MCF 10A (cell line): ENCODE results near the gene ALDH1A1. TPM values are rescaled to one million over a fixed set of nuclear protein-coding genes. Genes with fewer than 3 reads are reported as not detected.
"Not testable (repeated sequence)": the region's sequence is repeated elsewhere in the genome, so short reads cannot be mapped to it uniquely, and the experiment has no call there.

Experiments used
- BruUV-seq: library from RNA; stranded (reverse); fragments of 400-500 nt; replicated peaks from 2 replicates; lab custom pipeline; 2021; lab: Mats Ljungman, UMichigan
- CTCF ChIA-PET: fragments of 300-600 bp; sonication (Branson Sonifier 250); formaldehyde crosslinking; extraction: SDS; loops from one replicate; lab custom pipeline; 2021; ENCODE audit warnings: antibody characterized with exemption, inconsistent platforms; lab: Yijun Ruan, JAX
- POLR2A ChIA-PET: fragments of 300-600, 350-650 bp; sonication (Branson Sonifier 250); formaldehyde crosslinking; extraction: SDS; loops from one replicate; lab custom pipeline; 2020; ENCODE audit warnings: antibody characterized with exemption, inconsistent platforms; lab: Yijun Ruan, JAX
- DNase-seq: peaks from one replicate; pipeline ENCODE4 v3.0.0-alpha.2; 2018; ENCODE audit not compliant: unreplicated experiment
- H3K27ac Mint-ChIP-seq: one replicate; pipeline ENCODE4 v1.8.0; 2022; ENCODE audit warnings: mild to moderate bottlenecking, low read depth, mixed read lengths; ENCODE audit not compliant: unreplicated experiment
- H3K27me3 Mint-ChIP-seq: one replicate; pipeline ENCODE4 v1.8.0; 2022; ENCODE audit warnings: mixed read lengths; ENCODE audit not compliant: insufficient read depth, unreplicated experiment
- H3K36me3 Mint-ChIP-seq: one replicate; pipeline ENCODE4 v1.8.0; 2022; ENCODE audit warnings: mild to moderate bottlenecking, moderate library complexity, mixed read lengths; ENCODE audit not compliant: insufficient read depth, unreplicated experiment
- H3K4me1 Mint-ChIP-seq: one replicate; pipeline ENCODE4 v1.8.0; 2022; ENCODE audit warnings: mixed read lengths; ENCODE audit not compliant: insufficient read depth, unreplicated experiment
- H3K4me3 Mint-ChIP-seq: one replicate; pipeline ENCODE4 v1.8.0; 2022; ENCODE audit warnings: mild to moderate bottlenecking, moderate library complexity, mixed read lengths; ENCODE audit not compliant: unreplicated experiment
- H3K9me3 Mint-ChIP-seq: one replicate; pipeline ENCODE4 v1.8.0; 2022; ENCODE audit warnings: mixed read lengths; ENCODE audit not compliant: unreplicated experiment
- intact Hi-C: fragments of 100-400 bp; cut with micrococcal nuclease; formaldehyde crosslinking; loops from 2 replicates; pipeline ENCODE4 v1.14.1; 2022
- total RNA-seq: library from RNA; stranded (reverse); gene quantifications from 2 replicates; pipeline ENCODE4 v1.2.3, GENCODE V29; 2022
- TF ChIP-seq, protein P1 (sequence below): fragments of 200-600 bp; IDR thresholded peaks from one replicate; pipeline ENCODE4 v1.8.0; 2022; ENCODE audit warnings: antibody characterized with exemption, mild to moderate bottlenecking; ENCODE audit not compliant: unreplicated experiment

The ALDH1A1 gene
- total RNA-seq, 1 experiment from 2014 or later: not detected

DNA sequence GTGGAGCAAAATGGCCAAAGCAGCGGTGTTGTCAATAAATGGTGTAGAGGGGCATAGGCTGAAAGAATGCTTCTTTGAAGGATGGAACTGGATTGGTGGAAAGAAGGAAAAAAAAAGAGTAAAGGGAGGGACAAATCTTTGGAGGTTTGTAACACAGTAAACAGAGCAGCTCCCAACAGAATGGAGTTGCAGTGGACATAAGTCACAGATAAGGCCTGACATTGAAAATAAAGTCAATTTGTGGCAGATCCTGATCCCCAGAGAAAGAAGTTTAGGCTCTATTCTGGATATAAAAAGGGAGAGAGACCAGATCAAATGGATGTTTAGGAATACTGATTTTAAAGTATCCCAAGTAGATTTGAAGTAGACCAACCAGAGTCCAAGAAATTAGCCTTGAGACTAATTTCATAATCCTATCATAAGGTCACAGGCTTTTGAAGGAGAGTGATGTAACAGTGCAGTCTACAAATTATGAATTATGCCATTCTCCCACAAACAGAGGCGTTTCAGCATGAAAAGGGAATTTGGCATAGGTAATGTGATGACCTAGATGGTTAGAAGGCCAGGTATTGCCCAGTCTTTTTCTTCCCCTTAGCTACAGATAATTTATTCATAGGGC, 8.9 kb downstream of the ALDH1A1 start:
- Mint-ChIP-seq H3K4me3 (no peak overlapping the region), H3K9me3 (no peaks in the 10 kb centered on the region), H3K27me3 (peaks cover 66% of the 10 kb centered on the region), H3K36me3 (no peaks in the 10 kb centered on the region), H3K27ac (no peak overlapping the region), H3K4me1 (no peaks in the 10 kb centered on the region)
- BruUV-seq: no TSS peak
- TF ChIP-seq, protein P1, sequence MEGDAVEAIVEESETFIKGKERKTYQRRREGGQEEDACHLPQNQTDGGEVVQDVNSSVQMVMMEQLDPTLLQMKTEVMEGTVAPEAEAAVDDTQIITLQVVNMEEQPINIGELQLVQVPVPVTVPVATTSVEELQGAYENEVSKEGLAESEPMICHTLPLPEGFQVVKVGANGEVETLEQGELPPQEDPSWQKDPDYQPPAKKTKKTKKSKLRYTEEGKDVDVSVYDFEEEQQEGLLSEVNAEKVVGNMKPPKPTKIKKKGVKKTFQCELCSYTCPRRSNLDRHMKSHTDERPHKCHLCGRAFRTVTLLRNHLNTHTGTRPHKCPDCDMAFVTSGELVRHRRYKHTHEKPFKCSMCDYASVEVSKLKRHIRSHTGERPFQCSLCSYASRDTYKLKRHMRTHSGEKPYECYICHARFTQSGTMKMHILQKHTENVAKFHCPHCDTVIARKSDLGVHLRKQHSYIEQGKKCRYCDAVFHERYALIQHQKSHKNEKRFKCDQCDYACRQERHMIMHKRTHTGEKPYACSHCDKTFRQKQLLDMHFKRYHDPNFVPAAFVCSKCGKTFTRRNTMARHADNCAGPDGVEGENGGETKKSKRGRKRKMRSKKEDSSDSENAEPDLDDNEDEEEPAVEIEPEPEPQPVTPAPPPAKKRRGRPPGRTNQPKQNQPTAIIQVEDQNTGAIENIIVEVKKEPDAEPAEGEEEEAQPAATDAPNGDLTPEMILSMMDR: no peak
- DNase-seq: no peak
- ChIA-PET CTCF (interaction anchor here (0.6 kb wide), 1 partner anchor 58 kb away, joined by 3 read pairs; no protein-coding TSS in a partner anchor), POLR2A (no interaction called here)
- intact Hi-C loops: loop anchor here (10.0 kb wide), 1 partner anchor 51 kb away; no protein-coding TSS in a partner anchor

DNA sequence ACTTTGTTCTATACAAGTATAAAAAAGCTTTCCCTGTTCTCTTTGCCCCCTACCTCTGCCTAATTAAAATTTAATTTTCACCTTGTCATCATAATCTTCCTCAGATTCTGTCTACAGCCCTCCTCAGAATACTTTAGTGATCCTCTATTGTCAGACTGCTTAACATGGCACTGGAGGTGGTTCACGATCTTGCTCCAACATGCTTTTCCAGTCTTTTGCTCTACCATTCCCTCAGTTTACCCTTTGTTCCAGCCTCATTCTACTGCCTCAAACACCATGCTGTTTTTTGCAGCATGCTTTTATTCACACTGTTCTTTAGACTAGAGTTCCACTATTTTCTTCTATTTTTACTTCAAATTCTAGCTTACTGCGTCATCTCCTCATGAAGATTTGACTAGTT, 10.4 kb downstream of the ALDH1A1 start:
- TF ChIP-seq, protein P1: no peak
- CTCF ChIA-PET: interaction anchor here (1.1 kb wide), 1 partner anchor 11 kb away, joined by 4 read pairs; no protein-coding TSS in a partner anchor
- intact Hi-C loops: loop anchor here (10.0 kb wide), 1 partner anchor 52 kb away; no protein-coding TSS in a partner anchor
- Mint-ChIP-seq H3K4me3 (no peak overlapping the region), H3K27me3 (peaks cover 58% of the 10 kb centered on the region), H3K4me1 (no peaks in the 10 kb centered on the region), H3K36me3 (no peaks in the 10 kb centered on the region), H3K27ac (no peak overlapping the region), H3K9me3 (no peaks in the 10 kb centered on the region)
- POLR2A ChIA-PET: no interaction called here
- BruUV-seq: no TSS peak
- DNase-seq: no peak

DNA sequence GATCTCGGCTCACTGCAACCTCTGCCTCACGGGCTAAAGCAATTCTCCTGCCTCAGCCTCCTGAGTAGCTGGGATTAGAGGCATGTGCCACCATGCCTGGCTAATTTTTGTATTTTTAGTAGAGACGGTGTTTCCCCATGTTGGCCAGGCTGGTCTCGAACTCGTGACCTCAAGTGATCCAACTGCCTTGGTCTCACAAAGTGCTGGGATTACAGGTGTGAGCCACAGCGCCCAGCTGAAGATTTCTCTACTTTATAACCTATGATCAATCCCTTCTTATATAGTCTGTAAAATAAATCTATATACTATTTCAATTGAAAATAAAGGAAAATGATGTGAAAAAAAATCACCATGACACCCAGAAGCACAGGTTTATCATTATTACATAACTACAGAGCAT, 13.3 kb downstream of the ALDH1A1 start:
- H3K9me3 Mint-ChIP-seq, intact Hi-C loops, H3K27ac Mint-ChIP-seq, H3K4me3 Mint-ChIP-seq, DNase-seq, BruUV-seq, H3K4me1 Mint-ChIP-seq, H3K36me3 Mint-ChIP-seq: not testable (repeated sequence)
- ChIA-PET CTCF (interaction anchor here (0.6 kb wide), 1 partner anchor 151 kb away, joined by 3 read pairs; no protein-coding TSS in a partner anchor), POLR2A (interaction anchor here (0.6 to 1.2 kb wide), 3 partner anchors 31 to 227 kb away, joined by 3 to 4 read pairs (median 3); no protein-coding TSS in a partner anchor)
- peaks cover 61% of the 10 kb centered on the region for H3K27me3 Mint-ChIP-seq

DNA sequence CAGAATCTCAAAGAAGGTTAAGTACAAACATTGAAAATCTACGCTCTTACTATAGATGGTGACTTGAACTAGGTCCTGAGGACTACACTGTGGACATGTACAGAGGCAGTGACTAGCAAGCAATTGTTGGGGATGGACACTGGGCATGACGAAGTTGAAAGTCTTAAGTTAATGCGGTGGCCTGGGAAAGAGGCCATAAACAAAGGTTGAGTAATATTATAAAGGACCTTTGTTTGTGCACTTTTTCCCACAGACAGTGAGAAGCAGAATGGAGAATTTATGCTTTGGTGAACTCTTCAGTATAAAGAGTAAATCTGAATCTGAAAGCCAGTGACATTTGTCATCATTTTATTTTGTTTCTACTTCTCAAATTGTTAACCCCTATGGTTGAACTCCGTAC, 15.3 kb downstream of the ALDH1A1 start:
- BruUV-seq: no TSS peak
- ChIA-PET POLR2A (no interaction called here), CTCF (no interaction called here)
- peaks cover 44% of the 10 kb centered on the region for H3K27me3 Mint-ChIP-seq
- no peaks in the 10 kb centered on the region for H3K9me3 Mint-ChIP-seq
- H3K36me3 Mint-ChIP-seq: no peaks in the 10 kb centered on the region
- TF ChIP-seq, protein P1: no peak
- H3K4me3 Mint-ChIP-seq: no peak overlapping the region
- H3K4me1 Mint-ChIP-seq: no peaks in the 10 kb centered on the region
- DNase-seq: no peak
- intact Hi-C loops: no loop called here
- no peak overlapping the region for H3K27ac Mint-ChIP-seq
